ENCODE results near the gene ZNF773. TPM values are rescaled to one million over a fixed set of nuclear protein-coding genes. Genes with fewer than 3 reads are reported as not detected.

ZNF773 gene
- total RNA-seq = 14.1 and 16.5 TPM in 2 replicates

GRCh38 chr19:57499680-57500395 lies at the start of gene ZNF773:
TSS of gene ZNF773 (plus strand) at chr19:57499938. CDS start at chr19:57500081, 143 bp downstream.

GRCh38 chr19:57477191-57478008 lies 22.3 kb upstream of the ZNF773 start, which contains the start of gene ZNF772:
TSS of gene ZNF772 (minus strand) at chr19:57477566. CDS start at chr19:57477309, 257 bp downstream.

GRCh38 chr19:57487477-57488298 lies 12.1 kb upstream of the ZNF773 start, which contains the start of gene ZNF419:
TSS of gene ZNF419 (plus strand) at chr19:57487750. CDS start at chr19:57487951, 201 bp downstream.

GRCh38 chr19:57527136-57527881 lies 27.6 kb downstream of the ZNF773 start, which contains the start of gene ZNF549:
TSS of gene ZNF549 (plus strand) at chr19:57527356. CDS start at chr19:57527574, 218 bp downstream.

Other genes starting within 250 kb of the ZNF773 start
- 74.9 and 76.0 TPM in 2 replicates for gene ZNF460, start 219.5 kb upstream of the ZNF773 start, total RNA-seq
- gene ZNF543, start 179.5 kb upstream of the ZNF773 start, total RNA-seq = 10.7 and 10.8 TPM in 2 replicates
- 11.9 and 14.1 TPM in 2 replicates for gene ZNF304, start 148.7 kb upstream of the ZNF773 start, total RNA-seq
- 9.1 and 11.5 TPM in 2 replicates for gene TRAPPC2B, start 136.4 kb upstream of the ZNF773 start, total RNA-seq
- 4.7 and 5.8 TPM in 2 replicates for gene ZNF547, start 136.4 kb upstream of the ZNF773 start, total RNA-seq
- 24.7 and 25.1 TPM in 2 replicates for gene ZNF548, start 110.1 kb upstream of the ZNF773 start, total RNA-seq
- 11.7 and 12.3 TPM in 2 replicates for gene ZNF17, start 88.8 kb upstream of the ZNF773 start, total RNA-seq
- 7.6 and 12.2 TPM in 2 replicates for gene ZNF749, start 64.6 kb upstream of the ZNF773 start, total RNA-seq
- gene VN1R1, start 42.8 kb upstream of the ZNF773 start, total RNA-seq = 0.79 and 0.99 TPM in 2 replicates
- gene ZNF772, start 22.4 kb upstream of the ZNF773 start, total RNA-seq = 27.3 and 31.0 TPM in 2 replicates
- gene ZNF419, start 12.2 kb upstream of the ZNF773 start, total RNA-seq = 12.9 and 13.5 TPM in 2 replicates
- 5.8 and 6.2 TPM in 2 replicates for gene ZNF549, start 27.4 kb downstream of the ZNF773 start, total RNA-seq
- gene ZNF550, start 59.9 kb downstream of the ZNF773 start, total RNA-seq = 6.9 and 9.1 TPM in 2 replicates
- 5.2 and 6.1 TPM in 2 replicates for gene ZNF416, start 79.0 kb downstream of the ZNF773 start, total RNA-seq
- gene ZIK1, start 84.2 kb downstream of the ZNF773 start, total RNA-seq = 7.6 and 12.0 TPM in 2 replicates
- 3.6 and 4.2 TPM in 2 replicates for gene ZNF530, start 99.9 kb downstream of the ZNF773 start, total RNA-seq
- gene ZNF134, start 114.3 kb downstream of the ZNF773 start, total RNA-seq = 18.3 and 18.9 TPM in 2 replicates
- 10.2 and 11.8 TPM in 2 replicates for gene ZNF211, start 133.2 kb downstream of the ZNF773 start, total RNA-seq
- gene ZSCAN4, start 169.0 kb downstream of the ZNF773 start, total RNA-seq = not detected in 2 replicates
- 4.8 and 8.2 TPM in 2 replicates for gene ZNF551, start 182.0 kb downstream of the ZNF773 start, total RNA-seq
- 5.4 and 7.1 TPM in 2 replicates for gene ZNF154, start 209.3 kb downstream of the ZNF773 start, total RNA-seq
- gene ZNF671, start 227.7 kb downstream of the ZNF773 start, total RNA-seq = 11.9 and 13.2 TPM in 2 replicates
- 14.5 and 15.6 TPM in 2 replicates for gene ZNF776, start 246.9 kb downstream of the ZNF773 start, total RNA-seq

Data from aortic smooth muscle cell (primary cell).